ENCODE results near the gene MDFI.

DNA sequence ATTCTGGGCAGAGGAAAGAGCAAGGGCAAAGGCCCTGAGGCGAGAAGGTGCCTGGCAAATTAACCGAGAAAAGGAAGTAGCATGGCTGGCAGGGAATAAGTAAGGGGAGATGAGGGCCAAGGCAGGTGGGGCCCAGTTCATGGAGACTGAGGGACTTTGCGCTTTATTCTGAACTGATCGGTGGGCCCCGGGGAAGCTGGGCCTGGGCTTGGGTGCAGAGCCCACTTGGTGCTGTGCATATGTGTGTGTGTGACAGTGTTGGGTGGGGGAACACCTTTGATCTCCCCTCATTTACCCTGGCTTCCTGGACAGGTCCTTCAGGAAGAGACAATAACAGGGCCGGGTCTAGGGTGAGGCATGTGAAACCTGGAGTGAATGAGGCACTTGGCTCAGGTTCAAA is 2.9 kb upstream of the MDFI start:
- TF ChIP-seq POLR2A (IDR thresholded peaks at IDR 0.05): no peak
- TF ChIP-seq, protein P1, sequence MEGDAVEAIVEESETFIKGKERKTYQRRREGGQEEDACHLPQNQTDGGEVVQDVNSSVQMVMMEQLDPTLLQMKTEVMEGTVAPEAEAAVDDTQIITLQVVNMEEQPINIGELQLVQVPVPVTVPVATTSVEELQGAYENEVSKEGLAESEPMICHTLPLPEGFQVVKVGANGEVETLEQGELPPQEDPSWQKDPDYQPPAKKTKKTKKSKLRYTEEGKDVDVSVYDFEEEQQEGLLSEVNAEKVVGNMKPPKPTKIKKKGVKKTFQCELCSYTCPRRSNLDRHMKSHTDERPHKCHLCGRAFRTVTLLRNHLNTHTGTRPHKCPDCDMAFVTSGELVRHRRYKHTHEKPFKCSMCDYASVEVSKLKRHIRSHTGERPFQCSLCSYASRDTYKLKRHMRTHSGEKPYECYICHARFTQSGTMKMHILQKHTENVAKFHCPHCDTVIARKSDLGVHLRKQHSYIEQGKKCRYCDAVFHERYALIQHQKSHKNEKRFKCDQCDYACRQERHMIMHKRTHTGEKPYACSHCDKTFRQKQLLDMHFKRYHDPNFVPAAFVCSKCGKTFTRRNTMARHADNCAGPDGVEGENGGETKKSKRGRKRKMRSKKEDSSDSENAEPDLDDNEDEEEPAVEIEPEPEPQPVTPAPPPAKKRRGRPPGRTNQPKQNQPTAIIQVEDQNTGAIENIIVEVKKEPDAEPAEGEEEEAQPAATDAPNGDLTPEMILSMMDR (IDR thresholded peaks at IDR 0.05 in 4 of 5, conservative IDR thresholded peaks at IDR 0.05 in 1 of 5): no peak
